Lower lobe of right lung (tissue), 2 donors: ENCODE results near the gene TP53INP2. TPM values are rescaled to one million over a fixed set of nuclear protein-coding genes. Genes with fewer than 3 reads are reported as not detected.

Source experiments
- ATAC-seq, 2 donors: fragments of 200-7000 bp; cut with Tn5 transposase; one replicate each; pipeline ENCODE4 v1.9.1; 2020 to 2022; ENCODE audit warnings: mild to moderate bottlenecking in 2 of 2, moderate library complexity in 2 of 2
- DNase-seq: peaks from one replicate; pipeline ENCODE4 v3.0.0-alpha.2; 2020
- H3K27ac ChIP-seq: fragments of 200-600 bp; one replicate; pipeline ENCODE4 v1.8.0; 2022
- H3K27me3 ChIP-seq: fragments of 200-600 bp; one replicate; pipeline ENCODE4 v1.8.0; 2022; ENCODE audit warnings: low read depth
- H3K36me3 ChIP-seq: fragments of 200-600 bp; one replicate; pipeline ENCODE4 v1.8.0; 2022; ENCODE audit warnings: mild to moderate bottlenecking
- H3K4me1 ChIP-seq: fragments of 200-600 bp; one replicate; pipeline ENCODE4 v1.8.0; 2022
- H3K4me3 ChIP-seq: fragments of 200-600 bp; one replicate; pipeline ENCODE4 v1.8.0; 2022; ENCODE audit warnings: mild to moderate bottlenecking
- H3K9me3 ChIP-seq: fragments of 200-600 bp; one replicate; pipeline ENCODE4 v1.8.0; 2022
- intact Hi-C: fragments of 100-400 bp; cut with DNase I; formaldehyde crosslinking; loops from one replicate; pipeline ENCODE4 v1.11.0; 2022
- total RNA-seq: library from RNA; stranded (reverse); fragmentation: NEBNext Ultra II Directional; extraction: Animal tissue kit (Norgen Biotek cat#: 25700); gene quantifications from one replicate; pipeline ENCODE4 v1.2.1, GENCODE V29; 2021
- TF ChIP-seq, protein P1 (sequence below): fragments of 200-600 bp; IDR thresholded peaks from one replicate; pipeline ENCODE4 v1.8.0; 2022; ENCODE audit warnings: antibody characterized with exemption, mild to moderate bottlenecking
- donor health status: DM: no; HTN: yes; CAD: no; lungs with severe emphysema.

Gene TP53INP2
- total RNA-seq, 1 donor from 2014 or later: 13.6 TPM

DNA sequence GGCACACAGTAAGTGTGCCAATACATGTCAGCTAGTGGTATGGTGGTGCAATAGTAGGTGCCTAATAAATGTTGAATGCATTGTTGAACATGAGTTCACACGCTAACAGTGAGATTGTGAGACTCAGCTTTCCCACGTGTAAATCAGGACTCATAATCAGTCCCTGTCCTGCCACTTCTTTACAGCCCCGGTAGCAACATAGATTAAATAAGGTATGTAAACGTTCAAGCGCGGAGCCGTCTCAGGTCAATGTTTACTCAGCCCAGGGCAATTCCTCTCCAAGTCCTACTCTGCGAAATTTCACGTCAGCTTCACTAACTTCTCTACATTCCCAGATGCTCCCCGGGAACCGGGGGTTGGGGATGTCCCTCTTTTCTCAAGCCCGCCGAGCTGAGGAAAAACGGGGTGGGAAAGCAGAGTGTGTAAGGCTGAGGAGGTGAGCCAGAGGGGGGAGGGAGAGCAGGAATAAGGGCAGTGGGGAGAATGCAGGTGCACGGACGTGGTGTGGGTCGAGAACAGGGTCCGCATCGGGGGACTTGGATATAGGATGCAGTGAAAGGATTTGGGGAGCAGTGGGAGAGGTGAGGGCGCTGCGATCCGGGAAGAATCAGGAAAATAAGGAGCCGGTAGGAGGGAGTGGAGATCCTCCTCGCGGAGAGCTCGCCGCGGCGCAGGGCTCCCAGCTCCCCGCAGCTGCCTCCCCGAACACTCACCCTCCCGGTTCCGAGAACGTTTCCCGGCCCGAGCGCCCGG is 544 bp upstream of the TP53INP2 start:
- Histone ChIP-seq H3K27me3 (no peaks in the 10 kb centered on the region), H3K36me3 (no peaks in the 10 kb centered on the region), H3K4me1 (peaks cover 23% of the 10 kb centered on the region), H3K9me3 (no peaks in the 10 kb centered on the region), H3K27ac (peak overlapping the region; percentile 100), H3K4me3 (peak overlapping the region; percentile 70)
- intact Hi-C loops: no loop called here
- DNase-seq: peak; percentile 52
- TF ChIP-seq, protein P1, sequence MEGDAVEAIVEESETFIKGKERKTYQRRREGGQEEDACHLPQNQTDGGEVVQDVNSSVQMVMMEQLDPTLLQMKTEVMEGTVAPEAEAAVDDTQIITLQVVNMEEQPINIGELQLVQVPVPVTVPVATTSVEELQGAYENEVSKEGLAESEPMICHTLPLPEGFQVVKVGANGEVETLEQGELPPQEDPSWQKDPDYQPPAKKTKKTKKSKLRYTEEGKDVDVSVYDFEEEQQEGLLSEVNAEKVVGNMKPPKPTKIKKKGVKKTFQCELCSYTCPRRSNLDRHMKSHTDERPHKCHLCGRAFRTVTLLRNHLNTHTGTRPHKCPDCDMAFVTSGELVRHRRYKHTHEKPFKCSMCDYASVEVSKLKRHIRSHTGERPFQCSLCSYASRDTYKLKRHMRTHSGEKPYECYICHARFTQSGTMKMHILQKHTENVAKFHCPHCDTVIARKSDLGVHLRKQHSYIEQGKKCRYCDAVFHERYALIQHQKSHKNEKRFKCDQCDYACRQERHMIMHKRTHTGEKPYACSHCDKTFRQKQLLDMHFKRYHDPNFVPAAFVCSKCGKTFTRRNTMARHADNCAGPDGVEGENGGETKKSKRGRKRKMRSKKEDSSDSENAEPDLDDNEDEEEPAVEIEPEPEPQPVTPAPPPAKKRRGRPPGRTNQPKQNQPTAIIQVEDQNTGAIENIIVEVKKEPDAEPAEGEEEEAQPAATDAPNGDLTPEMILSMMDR: no peak
- peak; percentile 12 to 21 for ATAC-seq

DNA sequence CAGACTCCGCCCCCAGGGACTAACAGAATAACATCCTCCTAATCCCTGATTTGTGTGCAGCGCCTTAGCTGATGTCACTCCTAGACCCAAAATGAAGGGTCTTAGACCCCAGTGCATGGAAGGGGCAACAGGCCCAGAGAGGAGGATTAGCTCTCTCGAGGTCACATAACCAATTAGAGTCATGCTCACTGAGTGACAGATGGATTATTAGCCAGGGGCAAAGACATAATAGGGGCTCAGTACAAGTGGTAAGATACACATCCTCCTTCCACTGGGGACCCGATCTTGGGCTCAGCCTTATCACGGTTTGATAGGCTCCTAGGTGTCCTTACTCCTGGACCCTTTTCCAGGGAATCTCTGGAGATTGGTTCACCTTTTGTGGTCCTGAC is 858 bp downstream of the TP53INP2 start:
- H3K4me1 ChIP-seq: peaks cover 26% of the 10 kb centered on the region
- H3K36me3 ChIP-seq: no peaks in the 10 kb centered on the region
- no peak for ATAC-seq
- no peak for DNase-seq
- peak overlapping the region; percentile 100 for H3K27ac ChIP-seq
- intact Hi-C loops: no loop called here
- no peaks in the 10 kb centered on the region for H3K9me3 ChIP-seq
- no peaks in the 10 kb centered on the region for H3K27me3 ChIP-seq
- peak overlapping the region; percentile 70 for H3K4me3 ChIP-seq
- TF ChIP-seq, protein P1: no peak

DNA sequence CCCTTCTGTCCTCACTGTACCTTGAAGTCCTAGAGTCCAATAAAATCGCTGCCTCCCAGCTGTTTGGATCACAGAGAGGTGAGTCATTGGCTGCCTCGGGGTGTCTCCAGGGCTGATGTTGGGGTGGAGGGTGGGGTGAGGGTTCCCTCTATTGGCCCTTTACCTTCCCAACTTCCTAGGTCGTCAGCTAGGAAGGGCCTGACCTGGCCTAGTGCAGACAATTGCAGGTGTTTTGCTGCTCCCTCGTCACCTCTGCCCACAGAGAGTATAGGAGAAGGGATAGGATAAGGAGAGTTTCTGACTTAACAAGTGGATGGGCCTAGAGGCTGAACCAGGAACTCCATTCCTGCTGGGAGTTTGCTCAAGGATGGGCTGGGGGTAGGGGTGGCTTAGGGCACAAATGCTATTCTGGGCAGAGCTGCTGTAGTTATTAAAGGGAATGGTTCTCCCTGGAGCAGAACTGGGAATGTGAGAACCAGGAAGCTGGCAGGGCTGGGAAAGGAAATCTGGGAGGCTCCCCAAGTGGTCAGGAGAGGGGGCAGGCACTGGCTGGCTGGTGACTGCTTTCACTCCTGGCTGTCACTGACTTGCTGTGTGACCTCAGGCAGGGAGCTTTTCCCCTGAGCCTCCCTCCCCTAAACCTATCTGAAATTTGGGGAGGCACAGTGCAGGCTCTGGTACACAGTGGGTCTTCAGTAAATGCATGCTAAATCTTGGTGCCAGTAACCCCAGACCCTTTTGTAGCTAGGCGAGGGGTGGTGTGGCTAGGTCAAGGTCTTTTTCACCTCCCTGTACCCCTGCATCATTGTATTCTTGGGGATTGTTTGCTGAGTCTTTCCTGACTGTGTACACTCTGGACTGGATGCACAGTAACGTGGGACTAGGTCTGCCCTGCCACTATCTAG is 1.5 kb downstream of the TP53INP2 start:
- Histone ChIP-seq H3K4me1 (peaks cover 32% of the 10 kb centered on the region), H3K27ac (peak overlapping the region; percentile 100), H3K4me3 (peak overlapping the region; percentile 70), H3K36me3 (no peaks in the 10 kb centered on the region), H3K9me3 (no peaks in the 10 kb centered on the region), H3K27me3 (no peaks in the 10 kb centered on the region)
- TF ChIP-seq, protein P1: no peak
- no peak for DNase-seq
- intact Hi-C loops: no loop called here
- no peak for ATAC-seq

DNA sequence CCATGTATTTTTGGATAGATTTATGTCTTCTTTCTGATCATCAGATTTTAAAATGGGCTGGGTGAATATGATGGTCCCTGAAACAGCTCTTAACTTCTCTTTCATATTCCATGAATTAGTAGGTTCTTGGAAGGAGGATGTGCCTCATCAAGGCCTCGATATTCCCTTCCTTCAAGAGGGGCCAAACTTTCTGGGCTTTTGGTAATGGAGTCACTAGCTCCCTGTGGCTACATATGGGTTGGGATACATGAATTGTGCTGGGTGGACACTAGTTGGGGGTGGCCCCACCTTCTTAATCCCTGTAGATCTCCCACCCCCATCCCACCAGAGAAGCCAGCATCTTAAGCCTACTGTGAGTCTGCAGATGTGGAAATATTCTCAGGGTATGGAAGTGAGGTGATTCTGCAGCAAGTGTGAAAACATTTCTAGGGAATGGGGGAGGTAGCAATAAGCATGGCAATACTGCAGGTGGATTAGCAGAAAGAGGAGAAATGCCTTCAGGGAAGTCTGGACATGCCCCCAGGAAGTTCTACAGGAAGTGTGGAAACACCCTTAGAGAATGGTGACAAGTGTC is 2.2 kb downstream of the TP53INP2 start:
- peaks cover 34% of the 10 kb centered on the region for H3K4me1 ChIP-seq
- peak overlapping the region; percentile 100 for H3K27ac ChIP-seq

More for the DNA sequence above, 2.2 kb downstream of the TP53INP2 start:
- ATAC-seq (no peak), DNase-seq (no peak)
- H3K27me3 ChIP-seq: no peaks in the 10 kb centered on the region
- intact Hi-C loops: no loop called here
- H3K9me3 ChIP-seq: no peaks in the 10 kb centered on the region
- TF ChIP-seq, protein P1: no peak
- no peak overlapping the region for H3K4me3 ChIP-seq
- H3K36me3 ChIP-seq: no peaks in the 10 kb centered on the region
